Hepatocyte (in vitro differentiated cells): ENCODE data around the gene ATP6V1F. TPM values are rescaled to one million over a fixed set of nuclear protein-coding genes. Genes with fewer than 3 reads are reported as not detected.
A peak's percentile ranks its signal among the peaks of the same experiment; 100 is the strongest.

Experiments used
- DNase-seq: peaks from one replicate; pipeline ENCODE4 v3.0.0-alpha.2; 2016; ENCODE audit warnings: low spot score
- H2AFZ ChIP-seq: fragments of 200-600 bp; sonication (generic); 2 replicates; pipeline ENCODE4 v1.6.0; 2016; ENCODE audit warnings: antibody characterized with exemption, mild to moderate bottlenecking
- H3K27ac ChIP-seq: fragments of 200-600 bp; sonication (generic); 2 replicates; pipeline ENCODE4 v1.5.1; 2016; ENCODE audit warnings: mild to moderate bottlenecking
- H3K27me3 ChIP-seq: fragments of 200-600 bp; sonication (generic); 2 replicates; pipeline ENCODE4 v1.6.1; 2016
- H3K36me3 ChIP-seq: fragments of 200-600 bp; sonication (generic); replicated peaks from 2 replicates; pipeline ENCODE4 v1.5.1; 2016; ENCODE audit warnings: low read depth; ENCODE audit not compliant: insufficient read depth
- H3K4me1 ChIP-seq: fragments of 200-600 bp; sonication (generic); 2 replicates; pipeline ENCODE4 v1.5.1; 2016; ENCODE audit warnings: mild to moderate bottlenecking, moderate library complexity; ENCODE audit not compliant: insufficient read depth
- H3K4me2 ChIP-seq: fragments of 200-600 bp; sonication (generic); 2 replicates; pipeline ENCODE4 v1.6.0; 2016
- H3K4me3 ChIP-seq: fragments of 200-600 bp; sonication (generic); 2 replicates; pipeline ENCODE4 v1.5.1; 2016; ENCODE audit warnings: mild to moderate bottlenecking
- H3K79me2 ChIP-seq: fragments of 200-600 bp; sonication (generic); 2 replicates; pipeline ENCODE4 v1.6.0; 2017; ENCODE audit warnings: mild to moderate bottlenecking
- H3K9me2 ChIP-seq: fragments of 200-600 bp; sonication (generic); replicated peaks from 2 replicates; pipeline ENCODE4 v1.6.0; 2017; ENCODE audit warnings: mild to moderate bottlenecking; ENCODE audit not compliant: insufficient read depth
- H3K9me3 ChIP-seq: fragments of 200-600 bp; sonication (generic); 2 replicates; pipeline ENCODE4 v1.5.1; 2016; ENCODE audit warnings: low read depth, mild to moderate bottlenecking
- H4K20me1 ChIP-seq: fragments of 200-600 bp; sonication (generic); 2 replicates; pipeline ENCODE4 v1.6.0; 2016; ENCODE audit warnings: mild to moderate bottlenecking; ENCODE audit not compliant: insufficient read depth, poor library complexity, severe bottlenecking
- EZH2 ChIP-seq: fragments of 200-600 bp; sonication (generic); IDR thresholded peaks from 2 replicates; pipeline ENCODE4 v1.6.1; 2016; ENCODE audit warnings: antibody characterized with exemption, mild to moderate bottlenecking, borderline replicate concordance
- EZH2phosphoT487 ChIP-seq: fragments of 200-600 bp; sonication (generic); IDR thresholded peaks from one replicate; pipeline ENCODE4 v1.6.1; 2018; ENCODE audit warnings: antibody characterized with exemption, mild to moderate bottlenecking, low read depth, moderate library complexity; ENCODE audit not compliant: unreplicated experiment, severe bottlenecking
- WGBS: methylation state at CpG from one replicate; pipeline ENCODE4 v1.1.6; 2016; ENCODE audit warnings: low lambda C conversion rate; ENCODE audit errors: missing lambda C conversion rate; 5-methylcytosine and 5-hydroxymethylcytosine counted together
- polyA plus RNA-seq: library from polyadenylated mRNA; unstranded; fragments of >200 nt; fragmentation: Nextera tagmentation; extraction: Ambion mirVana; gene quantifications from 2 replicates; pipeline ENCODE4 v1.2.1, GENCODE V29; 2016
- total RNA-seq: library from RNA; depleted of rRNA; stranded (reverse); fragments of >200 nt; gene quantifications from 2 replicates; pipeline ENCODE4 v1.2.3, GENCODE V29; 2014
- TF ChIP-seq, protein P1 (sequence below): fragments of 200-600 bp; sonication (generic); IDR thresholded peaks from 2 replicates; pipeline ENCODE4 v1.5.1; 2016; ENCODE audit warnings: antibody characterized with exemption, mild to moderate bottlenecking; ENCODE audit not compliant: poor library complexity

The ATP6V1F gene
- total and polyA plus RNA-seq, 2 experiments from 2014 or later = 184 to 422 TPM

GRCh38 chr7:128841171-128841690 lies 21.4 kb upstream of the ATP6V1F start:
- no peak for DNase-seq
- no peaks in the 10 kb centered on the region for H3K4me1 ChIP-seq
- no peak for TF ChIP-seq EZH2
- no peak for TF ChIP-seq EZH2phosphoT487
- TF ChIP-seq, protein P1, sequence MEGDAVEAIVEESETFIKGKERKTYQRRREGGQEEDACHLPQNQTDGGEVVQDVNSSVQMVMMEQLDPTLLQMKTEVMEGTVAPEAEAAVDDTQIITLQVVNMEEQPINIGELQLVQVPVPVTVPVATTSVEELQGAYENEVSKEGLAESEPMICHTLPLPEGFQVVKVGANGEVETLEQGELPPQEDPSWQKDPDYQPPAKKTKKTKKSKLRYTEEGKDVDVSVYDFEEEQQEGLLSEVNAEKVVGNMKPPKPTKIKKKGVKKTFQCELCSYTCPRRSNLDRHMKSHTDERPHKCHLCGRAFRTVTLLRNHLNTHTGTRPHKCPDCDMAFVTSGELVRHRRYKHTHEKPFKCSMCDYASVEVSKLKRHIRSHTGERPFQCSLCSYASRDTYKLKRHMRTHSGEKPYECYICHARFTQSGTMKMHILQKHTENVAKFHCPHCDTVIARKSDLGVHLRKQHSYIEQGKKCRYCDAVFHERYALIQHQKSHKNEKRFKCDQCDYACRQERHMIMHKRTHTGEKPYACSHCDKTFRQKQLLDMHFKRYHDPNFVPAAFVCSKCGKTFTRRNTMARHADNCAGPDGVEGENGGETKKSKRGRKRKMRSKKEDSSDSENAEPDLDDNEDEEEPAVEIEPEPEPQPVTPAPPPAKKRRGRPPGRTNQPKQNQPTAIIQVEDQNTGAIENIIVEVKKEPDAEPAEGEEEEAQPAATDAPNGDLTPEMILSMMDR = no peak
- H3K27ac ChIP-seq = no peak overlapping the region
- H3K79me2 ChIP-seq = no peaks in the 10 kb centered on the region
- no peaks in the 10 kb centered on the region for H3K9me3 ChIP-seq
- H2AFZ ChIP-seq = no peak overlapping the region
- H3K36me3 ChIP-seq = no peaks in the 10 kb centered on the region
- H4K20me1 ChIP-seq = no peaks in the 10 kb centered on the region
- 92% methylated on average over 17 of the region's 17 CpGs for WGBS
- H3K4me3 ChIP-seq = no peak overlapping the region
- H3K27me3 ChIP-seq = no peaks in the 10 kb centered on the region
- no peak overlapping the region for H3K4me2 ChIP-seq
- no peaks in the 10 kb centered on the region for H3K9me2 ChIP-seq

DNA sequence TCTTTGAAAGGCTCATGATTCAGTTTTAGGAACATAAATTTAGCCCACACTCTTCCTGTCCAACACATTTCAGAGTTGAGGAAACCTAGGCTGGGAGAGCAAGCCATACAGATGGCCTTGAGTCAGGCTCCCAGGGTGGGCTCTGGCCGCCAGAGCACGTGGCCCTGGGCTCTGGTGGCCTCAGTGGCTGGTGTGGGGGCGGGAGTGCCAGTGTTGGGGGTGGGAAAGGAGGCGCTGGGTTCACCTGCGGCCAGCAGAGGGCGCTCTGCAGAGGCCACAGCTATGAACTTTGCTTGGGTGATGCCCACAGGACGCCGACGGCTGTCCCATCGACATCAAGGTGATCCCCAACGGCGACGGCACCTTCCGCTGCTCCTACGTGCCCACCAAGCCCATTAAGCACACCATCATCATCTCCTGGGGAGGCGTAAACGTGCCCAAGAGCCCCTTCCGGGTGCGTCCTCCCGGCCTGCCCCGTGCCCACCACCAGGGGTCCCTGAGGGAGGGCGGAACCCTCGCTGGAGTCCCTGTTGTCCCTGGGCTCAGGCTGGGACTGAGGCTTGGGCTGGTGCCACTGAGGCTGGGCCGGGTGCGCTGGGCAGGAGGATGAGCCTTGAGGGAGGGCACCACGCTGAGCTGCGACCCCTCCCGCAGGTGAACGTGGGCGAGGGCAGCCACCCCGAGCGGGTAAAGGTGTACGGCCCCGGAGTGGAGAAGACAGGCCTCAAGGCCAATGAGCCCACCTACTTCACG lies 20.6 kb upstream of the ATP6V1F start:
- no peaks in the 10 kb centered on the region for H4K20me1 ChIP-seq
- no peak for DNase-seq
- H3K79me2 ChIP-seq = no peaks in the 10 kb centered on the region
- no peaks in the 10 kb centered on the region for H3K36me3 ChIP-seq
- no peaks in the 10 kb centered on the region for H3K9me2 ChIP-seq
- H3K4me3 ChIP-seq = no peak overlapping the region
- H2AFZ ChIP-seq = no peak overlapping the region
- 78% methylated on average over 22 of the region's 35 CpGs for WGBS
- TF ChIP-seq EZH2 (no peak), EZH2phosphoT487 (no peak)
- TF ChIP-seq, protein P1 = peak; percentile 61
- no peaks in the 10 kb centered on the region for H3K27me3 ChIP-seq
- no peaks in the 10 kb centered on the region for H3K9me3 ChIP-seq
- no peaks in the 10 kb centered on the region for H3K4me1 ChIP-seq
- no peak overlapping the region for H3K27ac ChIP-seq
- H3K4me2 ChIP-seq = no peak overlapping the region

- Histone ChIP-seq H3K36me3 (no peaks in the 10 kb centered on the region), H3K4me3 (no peak overlapping the region), H3K79me2 (no peaks in the 10 kb centered on the region), H3K4me2 (no peak overlapping the region), H4K20me1 (no peaks in the 10 kb centered on the region), H3K4me1 (no peaks in the 10 kb centered on the region), H2AFZ (no peak overlapping the region), H3K27me3 (no peaks in the 10 kb centered on the region), H3K27ac (no peak overlapping the region), H3K9me2 (no peaks in the 10 kb centered on the region), H3K9me3 (no peaks in the 10 kb centered on the region)
- TF ChIP-seq EZH2 (no peak), EZH2phosphoT487 (no peak)
- TF ChIP-seq, protein P1 = no peak
- 98% methylated on average over 31 of the region's 38 CpGs for WGBS
- DNase-seq = no peak
Measured at GRCh38 chr7:128842674-128843641, 19.7 kb upstream of the ATP6V1F start.
